HCT116 (cell line): ENCODE measurements around the gene COL26A1. TPM values are rescaled to one million over a fixed set of nuclear protein-coding genes. Genes with fewer than 3 reads are reported as not detected.

Source experiments
- ATAC-seq: fragments of 200-7000 bp; cut with Tn5 transposase; 2 replicates; pipeline ENCODE4 v1.9.1; 2020; ENCODE audit warnings: mild to moderate bottlenecking, moderate library complexity
- BruUV-seq: library from RNA; stranded (reverse); fragments of 400-500 nt; replicated peaks from 2 replicates; lab custom pipeline; 2021; lab: Mats Ljungman, UMichigan
- CTCF ChIA-PET: fragments of 300-600 bp; sonication (Branson Sonifier 250); formaldehyde crosslinking; loops from one replicate; lab custom pipeline; 2021; ENCODE audit warnings: antibody characterized with exemption; lab: Charles Lee
- POLR2A ChIA-PET: fragments of 300-600, 350-600 bp; sonication (Branson Sonifier 250); formaldehyde crosslinking; loops from one replicate; lab custom pipeline; 2021; ENCODE audit warnings: antibody characterized with exemption; lab: Charles Lee
- RAD21 ChIA-PET, 2 experiments: fragments of 300-600 bp; sonication (Branson Sonifier 250); formaldehyde crosslinking; loops; one replicate each; lab custom pipeline; 2023; ENCODE audit warnings: low total read pairs in 2 of 2; ENCODE audit not compliant: uncharacterized antibody in 2 of 2, unreplicated experiment in 2 of 2, low non-redundant PET in 1 of 2; lab: Charles Lee
- DNase-seq: peaks from one replicate; pipeline ENCODE4 v3.0.0-alpha.2; 2010; ENCODE audit warnings: low read depth, low spot score
- H2AFZ ChIP-seq: fragments of 200-600 bp; shearing (Covaris generic), sonication (generic); 2 replicates; pipeline ENCODE4 v1.6.1; 2017; ENCODE audit warnings: low read depth, mixed run types, mixed read lengths, antibody characterized with exemption, low read length; ENCODE audit not compliant: poor library complexity, severe bottlenecking
- H3K27ac ChIP-seq: 2 replicates; pipeline ENCODE4 v1.5.1; 2012; ENCODE audit warnings: low read depth, low read length
- H3K27me3 ChIP-seq: fragments of 200-600 bp; sonication (generic); 2 replicates; pipeline ENCODE4 v1.6.1; 2016; ENCODE audit warnings: mixed run types, low read length, mixed read lengths; ENCODE audit not compliant: insufficient read depth
- H3K36me3 ChIP-seq, 2 experiments: fragments of 200-500 bp in 1 of 2; fragments of 200-600 bp in 1 of 2; sonication (Bioruptor generic) in 1 of 2; sonication (generic) in 1 of 2; 2 replicates each; pipeline versions ENCODE4 v1.5.1 to v1.6.1; 2014 to 2016; ENCODE audit warnings: low read length in 2 of 2, inconsistent platforms in 1 of 2, mixed read lengths in 1 of 2, mixed run types in 1 of 2; ENCODE audit not compliant: insufficient read depth in 2 of 2, control insufficient read depth in 1 of 2
- H3K4me1 ChIP-seq, 2 experiments: fragments of 200-600 bp in 1 of 2; sonication (generic) in 1 of 2; 2 replicates each; pipeline versions ENCODE4 v1.5.1 to v1.6.1; 2012 to 2017; ENCODE audit warnings: low read length in 2 of 2, inconsistent platforms in 1 of 2, mild to moderate bottlenecking in 1 of 2, mixed read lengths in 1 of 2, mixed run types in 1 of 2, moderate library complexity in 1 of 2; ENCODE audit not compliant: insufficient read depth in 2 of 2, control insufficient read depth in 1 of 2
- H3K4me2 ChIP-seq: fragments of 200-600 bp; sonication (generic); 2 replicates; pipeline ENCODE4 v1.6.1; 2017; ENCODE audit warnings: mixed run types, low read length, mixed read lengths
- H3K4me3 ChIP-seq, 2 experiments: fragments of 200-600 bp in 1 of 2; sonication (generic) in 1 of 2; replicated peaks in 1 of 2; 2 replicates each; pipeline ENCODE4 v1.5.1; 2011 to 2016; ENCODE audit warnings: low read length in 2 of 2, control low read depth in 1 of 2, low read depth in 1 of 2, mild to moderate bottlenecking in 1 of 2, mixed read lengths in 1 of 2, mixed run types in 1 of 2
- H3K79me2 ChIP-seq: fragments of 200-600 bp; sonication (generic); 2 replicates; pipeline ENCODE4 v1.6.1; 2017; ENCODE audit warnings: mild to moderate bottlenecking, mixed run types, low read length, moderate library complexity, mixed read lengths; ENCODE audit not compliant: insufficient read depth
- H3K9ac ChIP-seq: fragments of 200-600 bp; sonication (generic); 2 replicates; pipeline ENCODE4 v1.6.1; 2016; ENCODE audit warnings: low read length, mixed read lengths
- H3K9me2 ChIP-seq: fragments of 200-600 bp; sonication (generic), shearing (Covaris generic); 2 replicates; pipeline ENCODE4 v1.6.1; 2017; ENCODE audit warnings: mixed run types, mild to moderate bottlenecking, moderate library complexity; ENCODE audit not compliant: insufficient read depth
- H3K9me3 ChIP-seq, 2 experiments: fragments of 200-500 bp in 1 of 2; fragments of 200-600 bp in 1 of 2; sonication (Bioruptor generic) in 1 of 2; sonication (generic) in 1 of 2; 2 replicates each; pipeline ENCODE4 v1.6.1; 2014 to 2017; ENCODE audit warnings: low read length in 2 of 2, mixed read lengths in 2 of 2, inconsistent platforms in 1 of 2, low read depth in 1 of 2, mild to moderate bottlenecking in 1 of 2, mixed run types in 1 of 2, moderate library complexity in 1 of 2; ENCODE audit not compliant: control insufficient read depth in 1 of 2, insufficient read depth in 1 of 2
- H4K20me1 ChIP-seq: fragments of 200-600 bp; sonication (generic), shearing (Covaris generic); 2 replicates; pipeline ENCODE4 v1.6.1; 2017; ENCODE audit warnings: mixed run types, mild to moderate bottlenecking, moderate library complexity; ENCODE audit not compliant: insufficient read depth
- ATF3 ChIP-seq: IDR thresholded peaks from 2 replicates; pipeline ENCODE4 v1.6.1; 2012
- CBX3 ChIP-seq: IDR thresholded peaks from 2 replicates; pipeline ENCODE4 v1.6.1; 2012; ENCODE audit warnings: low read depth
- CEBPB ChIP-seq: IDR thresholded peaks from 2 replicates; pipeline ENCODE4 v1.6.1; 2012; ENCODE audit warnings: low read depth
- CTCF ChIP-seq, 3 experiments: fragments of 200-600 bp in 1 of 3; sonication (generic) in 1 of 3; IDR thresholded peaks in 2 of 3; conservative IDR thresholded peaks in 1 of 3; 2 replicates each; pipeline ENCODE4 v1.5.1; 2012 to 2017; ENCODE audit warnings: low read depth in 2 of 3, low read length in 2 of 3, antibody characterized with exemption in 1 of 3, borderline replicate concordance in 1 of 3, control low read depth in 1 of 3, mild to moderate bottlenecking in 1 of 3, mixed read lengths in 1 of 3, mixed run types in 1 of 3, moderate library complexity in 1 of 3; ENCODE audit not compliant: insufficient read depth in 1 of 3
- EZH2 ChIP-seq: fragments of 200-600 bp; sonication (generic); IDR thresholded peaks from 2 replicates; pipeline ENCODE4 v1.6.1; 2017; ENCODE audit warnings: antibody characterized with exemption, mixed run types
- JUND ChIP-seq: IDR thresholded peaks from 2 replicates; pipeline ENCODE4 v1.6.1; 2012
- SIN3A ChIP-seq: IDR thresholded peaks from 2 replicates; pipeline ENCODE4 v1.6.1; 2012; ENCODE audit warnings: low read depth
- SP1 ChIP-seq: IDR thresholded peaks from 2 replicates; pipeline ENCODE4 v1.6.1; 2012; ENCODE audit warnings: low read depth
- SRF ChIP-seq: IDR thresholded peaks from 2 replicates; pipeline ENCODE4 v1.6.1; 2012; ENCODE audit warnings: low read depth
- TCF7L2 ChIP-seq: IDR thresholded peaks from 2 replicates; pipeline ENCODE4 v1.7.0; 2011; ENCODE audit warnings: borderline replicate concordance, inconsistent platforms; ENCODE audit not compliant: insufficient read depth, insufficient read length; ENCODE audit errors: extremely low read depth
- ZBTB33 ChIP-seq: IDR thresholded peaks from 2 replicates; pipeline ENCODE4 v1.6.1; 2011; ENCODE audit warnings: mild to moderate bottlenecking, low read length, moderate library complexity; ENCODE audit not compliant: insufficient replicate concordance; ENCODE audit errors: extremely low read depth
- ZNF274 ChIP-seq: fragments of 200-500 bp; sonication (Bioruptor generic); IDR thresholded peaks from 2 replicates; pipeline ENCODE4 v1.6.1; 2014; ENCODE audit warnings: mild to moderate bottlenecking, low read depth, low read length, inconsistent platforms
- intact Hi-C: fragments of 100-400 bp; cut with micrococcal nuclease; formaldehyde crosslinking; loops from 2 replicates; pipeline ENCODE4 v1.10.0; 2022
- total RNA-seq: library from RNA; stranded (reverse); gene quantifications from one replicate; pipeline ENCODE4 v1.2.1, GENCODE V29; 2021; ENCODE audit not compliant: unreplicated experiment

Gene COL26A1
- total RNA-seq, 1 experiment from 2014 or later: 0.27 TPM

- TF ChIP-seq ZBTB33: no peak
- TF ChIP-seq SP1: no peak
- no peak for TF ChIP-seq CEBPB
- TF ChIP-seq SIN3A: no peak
- TF ChIP-seq TCF7L2: no peak
Measured at GRCh38 chr7:101511965-101512364, 149.3 kb downstream of the COL26A1 start (continued).

- Histone ChIP-seq H3K9ac (no peak overlapping the region), H3K4me3 (no peak overlapping the region), H3K79me2 (no peaks in the 10 kb centered on the region), H3K4me2 (no peak overlapping the region), H2AFZ (no peak overlapping the region), H3K4me1 (no peaks in the 10 kb centered on the region), H3K36me3 (no peaks in the 10 kb centered on the region), H3K27ac (no peak overlapping the region), H3K9me3 (no peaks in the 10 kb centered on the region), H3K9me2 (no peaks in the 10 kb centered on the region), H3K27me3 (0 out of 2 replicates have a peak, but pooled peaks cover 3% of the 10 kb centered on the region), H4K20me1 (no peaks in the 10 kb centered on the region)
- TF ChIP-seq SP1: no peak
- TF ChIP-seq EZH2: no peak
- no peak for TF ChIP-seq JUND
- no peak for TF ChIP-seq ATF3
- TF ChIP-seq CTCF (IDR thresholded peaks at IDR 0.05 in 2 of 3, conservative IDR thresholded peaks at IDR 0.05 in 1 of 3; ENCODE audit: borderline replicate concordance in 1 of 3, insufficient read depth in 1 of 3, low read depth in 2 of 3, low read length in 2 of 3): no peak
- TF ChIP-seq ZBTB33: no peak
- no peak for TF ChIP-seq ZNF274
- no peak for TF ChIP-seq CBX3
- no peak for TF ChIP-seq SRF
- ATAC-seq: no peak
- RAD21 ChIA-PET: no interaction called here
- BruUV-seq: no TSS peak
- POLR2A ChIA-PET: no interaction called here
- DNase-seq: no peak
- intact Hi-C loops: no loop called here
- CTCF ChIA-PET: no interaction called here
Measured at GRCh38 chr7:101516851-101517250, 154.2 kb downstream of the COL26A1 start.
